HCT116 (cell line): ENCODE results near the gene RCAN2.

Experiments
- CTCF ChIP-seq, 3 experiments: fragments of 200-600 bp in 1 of 3; sonication (generic) in 1 of 3; IDR thresholded peaks in 2 of 3; conservative IDR thresholded peaks in 1 of 3; 2 replicates each; pipeline ENCODE4 v1.5.1; 2012 to 2017; ENCODE audit warnings: low read depth in 2 of 3, low read length in 2 of 3, antibody characterized with exemption in 1 of 3, borderline replicate concordance in 1 of 3, control low read depth in 1 of 3, mild to moderate bottlenecking in 1 of 3, mixed read lengths in 1 of 3, mixed run types in 1 of 3, moderate library complexity in 1 of 3; ENCODE audit not compliant: insufficient read depth in 1 of 3
- EZH2 ChIP-seq: fragments of 200-600 bp; sonication (generic); IDR thresholded peaks from 2 replicates; pipeline ENCODE4 v1.6.1; 2017; ENCODE audit warnings: antibody characterized with exemption, mixed run types
- POLR2A ChIP-seq: IDR thresholded peaks from 2 replicates; pipeline ENCODE4 v1.7.0; 2011; ENCODE audit warnings: borderline replicate concordance; ENCODE audit not compliant: insufficient read depth, insufficient read length; ENCODE audit errors: extremely low read depth
- RAD21 ChIP-seq: IDR thresholded peaks from 2 replicates; pipeline ENCODE4 v1.6.1; 2012; ENCODE audit warnings: low read depth, mild to moderate bottlenecking
- YY1 ChIP-seq: IDR thresholded peaks from 2 replicates; pipeline ENCODE4 v1.6.1; 2011; ENCODE audit warnings: low read length, low read depth, moderate library complexity, mild to moderate bottlenecking; ENCODE audit not compliant: insufficient replicate concordance; ENCODE audit errors: extremely low read depth

- no peak for TF ChIP-seq EZH2
- no peak for TF ChIP-seq RAD21
- TF ChIP-seq YY1: no peak
- no peak for TF ChIP-seq POLR2A
- TF ChIP-seq CTCF (IDR thresholded peaks at IDR 0.05 in 2 of 3, conservative IDR thresholded peaks at IDR 0.05 in 1 of 3; ENCODE audit: borderline replicate concordance in 1 of 3, insufficient read depth in 1 of 3, low read depth in 2 of 3, low read length in 2 of 3): no peak
Observed at GRCh38 chr6:46422619-46423018, 68.6 kb downstream of the RCAN2 start.
